COLO668 (cell line): ENCODE measurements around the gene KIAA0319L.
"Not testable (repeated sequence)": the region's sequence is repeated elsewhere in the genome, so short reads cannot be mapped to it uniquely, and the experiment has no call there.

Experiments
- DNase-seq: peaks from one replicate; lab custom pipeline; 2025; ENCODE audit not compliant: unreplicated experiment; lab: John Stamatoyannopoulos, UW

Gene KIAA0319L

DNA sequence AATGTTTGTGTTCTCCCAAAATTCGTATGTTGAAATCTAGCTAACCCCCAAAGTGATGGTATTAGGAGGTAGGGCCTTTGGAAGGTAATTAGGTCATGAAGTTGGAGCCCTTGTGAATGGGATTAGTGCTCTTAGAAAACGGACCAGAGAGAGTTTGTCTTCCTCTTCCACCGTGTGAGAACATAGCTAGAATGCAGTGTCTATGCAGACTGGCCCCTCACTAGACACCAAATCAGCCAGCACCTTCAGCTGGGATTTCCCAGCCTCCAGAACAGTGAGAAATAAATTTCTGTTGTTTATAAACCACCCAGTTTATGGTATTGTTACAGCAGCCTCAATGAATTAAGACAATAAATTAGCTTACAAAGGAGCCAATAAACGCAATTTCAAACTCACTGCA, 58.0 kb downstream of the KIAA0319L start:
- no peak for DNase-seq

GRCh38 chr1:35497571-35497970, 59.6 kb downstream of the KIAA0319L start:
- DNase-seq = no peak

DNA sequence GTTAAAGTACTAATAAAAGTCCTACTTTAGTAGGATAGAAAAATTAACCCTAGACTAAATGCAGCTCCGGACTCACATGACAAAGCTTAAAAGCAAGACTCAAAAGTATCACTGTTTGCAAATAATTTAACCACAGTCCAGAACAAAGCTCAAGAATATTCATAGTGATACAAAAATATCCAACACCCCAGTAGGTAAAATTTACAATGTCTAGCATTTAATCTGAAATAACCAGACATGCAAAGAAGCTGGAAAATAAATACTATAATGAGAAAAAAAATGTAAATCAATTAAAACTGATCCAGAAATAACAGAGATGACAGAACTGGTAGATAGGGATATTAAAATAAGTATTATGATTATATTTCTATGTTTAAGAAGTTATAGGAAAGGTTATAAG, 67.0 kb downstream of the KIAA0319L start:
- no peak for DNase-seq

GRCh38 chr1:35488336-35488735, 68.9 kb downstream of the KIAA0319L start:
- no peak for DNase-seq

- no peak for DNase-seq
Observed at GRCh38 chr1:35486858-35487408, 70.3 kb downstream of the KIAA0319L start.

GRCh38 chr1:35481229-35481628, 76.0 kb downstream of the KIAA0319L start:
- DNase-seq = no peak

GRCh38 chr1:35477870-35478269, 79.3 kb downstream of the KIAA0319L start:
- no peak for DNase-seq

GRCh38 chr1:35475856-35476674, 81.1 kb downstream of the KIAA0319L start:
- no peak for DNase-seq

GRCh38 chr1:35475356-35475755, 81.8 kb downstream of the KIAA0319L start:
- no peak for DNase-seq

DNA sequence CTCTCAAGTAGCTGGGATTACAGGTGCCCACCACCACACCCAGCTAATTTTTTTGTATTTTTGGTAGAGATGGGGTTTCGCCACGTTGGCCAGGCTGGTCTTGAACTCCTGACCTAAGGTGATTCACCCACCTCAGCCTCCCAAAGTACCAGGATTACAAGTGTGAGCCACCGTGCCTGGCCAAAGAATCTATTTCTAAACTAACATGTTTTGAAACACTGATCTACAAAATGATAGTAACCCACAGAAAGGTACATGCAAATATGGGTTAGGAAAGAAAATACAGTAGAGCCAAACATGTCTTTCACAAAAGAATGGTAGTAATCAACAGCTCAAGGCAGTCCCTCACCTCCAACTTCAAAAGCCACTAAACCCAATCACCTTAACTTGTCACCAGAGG, 84.0 kb downstream of the KIAA0319L start:
- DNase-seq = not testable (repeated sequence)

GRCh38 chr1:35470977-35471613, 86.1 kb downstream of the KIAA0319L start:
- DNase-seq = no peak

- DNase-seq = no peak
Observed at GRCh38 chr1:35466120-35466519, 91.1 kb downstream of the KIAA0319L start.

DNA sequence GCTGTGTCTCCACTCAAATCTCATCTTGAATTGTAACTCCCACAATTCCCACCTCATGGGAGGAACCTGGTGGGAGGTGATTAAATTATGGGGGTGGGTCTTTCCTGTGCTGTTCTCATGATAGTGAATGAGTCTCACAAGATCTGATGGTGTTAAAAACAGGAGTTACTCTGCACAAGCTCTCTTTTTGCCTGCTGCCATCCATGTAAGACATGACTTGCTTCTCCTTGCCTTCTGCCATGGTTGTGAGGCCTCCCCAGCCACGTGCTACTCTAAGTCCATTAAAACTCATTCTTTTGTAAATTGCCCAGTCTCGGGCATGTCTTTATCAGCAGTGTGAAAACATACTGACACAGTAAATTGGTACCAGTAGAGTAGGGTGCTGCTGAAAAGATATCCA, 93.5 kb downstream of the KIAA0319L start:
- DNase-seq = not testable (repeated sequence)

- no peak for DNase-seq
Observed at GRCh38 chr1:35463232-35463631, 94.0 kb downstream of the KIAA0319L start.

DNA sequence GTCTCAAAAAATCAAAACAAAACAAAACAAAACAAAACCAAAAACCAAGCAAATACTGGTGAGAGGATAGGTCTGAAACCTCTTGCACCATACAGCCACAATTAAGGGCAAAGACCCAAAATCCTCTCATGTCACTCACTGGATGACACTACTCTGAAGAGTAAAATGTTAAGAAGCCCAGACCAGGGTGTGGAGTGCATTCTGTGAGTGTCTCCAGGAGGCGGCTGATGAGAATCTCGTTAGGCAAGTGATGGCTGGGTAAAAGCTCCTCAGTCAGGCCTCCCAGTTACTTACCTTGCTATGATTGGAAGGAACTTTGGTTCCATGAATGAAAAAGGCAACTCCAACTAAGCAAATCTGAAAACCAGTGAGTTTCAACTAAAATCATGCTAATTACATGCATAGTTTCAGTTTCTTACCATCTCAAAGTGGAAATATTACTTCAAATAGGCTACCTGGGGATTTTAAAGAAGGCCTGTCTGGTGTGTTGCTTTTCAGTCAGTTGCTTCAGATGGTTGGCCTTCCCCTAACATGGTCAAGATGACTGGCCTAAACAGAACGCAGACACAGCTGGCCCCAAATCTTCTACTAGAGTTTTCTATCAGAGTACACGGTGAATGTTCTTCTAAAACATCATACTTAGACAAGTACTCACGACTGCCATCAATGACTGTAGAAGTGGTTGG, 95.1 kb downstream of the KIAA0319L start:
- no peak for DNase-seq

GRCh38 chr1:35460796-35461195, 96.4 kb downstream of the KIAA0319L start:
- DNase-seq = no peak

DNA sequence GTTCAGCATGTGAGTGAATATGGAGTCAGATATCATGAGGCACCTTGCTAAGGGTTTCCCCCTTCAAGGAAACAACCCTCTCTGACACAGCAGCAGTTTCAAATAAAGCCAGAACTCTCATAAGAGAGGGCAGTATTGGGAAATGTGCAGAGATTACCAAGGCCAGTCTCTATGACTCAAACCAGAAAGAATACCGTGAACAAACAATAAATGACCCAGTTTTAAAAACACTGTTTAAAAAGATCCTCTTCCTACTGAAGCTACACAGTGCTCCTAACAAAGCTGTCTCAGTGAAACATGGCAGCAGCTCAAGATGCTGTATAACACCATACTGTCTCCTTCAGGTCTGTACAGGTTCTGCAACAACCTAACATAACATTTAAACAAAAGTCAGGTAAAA, 102.6 kb downstream of the KIAA0319L start:
- no peak for DNase-seq

GRCh38 chr1:35454176-35454575, 103.0 kb downstream of the KIAA0319L start:
- no peak for DNase-seq

GRCh38 chr1:35453031-35453430, 104.2 kb downstream of the KIAA0319L start:
- no peak for DNase-seq

DNA sequence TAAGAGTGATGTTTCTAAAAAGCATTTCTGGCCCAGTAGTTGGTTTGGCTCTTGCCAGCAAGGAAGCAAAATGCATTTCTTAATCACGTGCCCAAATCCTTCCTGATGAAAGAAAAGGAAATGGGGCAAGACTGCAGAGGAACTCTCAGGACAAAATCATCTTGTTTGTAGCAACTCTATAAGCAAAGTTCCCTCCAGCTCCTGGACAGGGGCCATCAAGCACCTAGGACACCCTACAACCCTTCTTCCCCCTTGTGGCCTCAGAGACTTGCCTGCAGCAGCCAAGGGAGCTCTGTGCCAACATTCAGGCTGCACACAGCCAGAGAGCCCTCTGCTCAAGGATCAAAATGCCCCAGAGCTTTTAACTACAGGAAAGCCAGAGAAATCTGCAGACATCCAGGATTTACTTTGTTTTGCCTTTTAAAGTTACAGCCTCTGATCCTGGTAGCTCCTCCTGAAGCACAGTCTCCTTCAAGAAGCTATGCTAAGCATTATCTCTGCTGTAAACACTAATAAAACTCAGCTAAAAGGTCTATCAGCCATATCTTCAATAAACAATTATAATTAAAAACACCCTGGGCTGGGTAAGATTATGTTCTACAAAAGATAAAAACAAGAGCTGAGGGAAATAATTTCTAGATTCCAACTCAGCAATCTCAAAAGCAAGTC, 105.0 kb downstream of the KIAA0319L start:
- DNase-seq = no peak

- DNase-seq = peak; percentile 84
Observed at GRCh38 chr1:35451125-35451528, 106.1 kb downstream of the KIAA0319L start.
